Fibroblast of lung (primary cell): ENCODE results near the gene CYP2A6.
"Not testable (repeated sequence)": the region's sequence is repeated elsewhere in the genome, so short reads cannot be mapped to it uniquely, and the experiment has no call there.

Source experiments
- CTCF ChIP-seq, 2 donors: IDR thresholded peaks in 1 of 2; conservative IDR thresholded peaks in 1 of 2; 1 replicate in 1 of 2; 2 replicates in 1 of 2; pipeline ENCODE4 v1.5.1; 2011 to 2012; ENCODE audit warnings: low read length in 2 of 2, control low read depth in 1 of 2, inconsistent platforms in 1 of 2, low read depth in 1 of 2, mild to moderate bottlenecking in 1 of 2
- EZH2 ChIP-seq: IDR thresholded peaks from 2 replicates; pipeline ENCODE4 v1.5.1; 2012; ENCODE audit warnings: low read length, control low read depth, mild to moderate bottlenecking; ENCODE audit errors: missing control alignments

DNA sequence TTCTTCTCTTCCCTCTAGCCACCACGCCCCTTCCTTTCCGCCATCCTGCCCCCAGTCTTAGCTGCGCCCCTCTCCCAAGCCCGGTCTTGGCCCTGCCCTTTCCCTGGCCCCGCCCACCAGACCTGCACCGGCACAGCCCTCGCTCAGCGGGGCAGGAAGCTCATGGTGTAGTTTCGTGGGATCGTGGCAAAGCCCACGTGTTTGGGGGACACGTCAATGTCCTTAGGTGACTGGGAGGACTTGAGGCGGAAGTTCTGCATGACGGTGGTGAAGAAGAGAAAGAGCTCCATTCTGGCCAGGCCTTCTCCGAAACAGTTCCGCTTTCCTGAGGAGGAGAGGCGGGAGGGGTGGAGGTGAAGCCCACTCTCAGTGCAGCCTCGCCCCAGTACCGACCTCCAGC is 6.6 kb downstream of the CYP2A6 start:
- not testable (repeated sequence) for TF ChIP-seq CTCF (conservative IDR thresholded peaks at IDR 0.05 in 1 of 2, IDR thresholded peaks at IDR 0.05 in 1 of 2; ENCODE audit: low read depth in 1 of 2, low read length in 2 of 2); EZH2
